SH-SY5Y (cell line): ENCODE measurements around the gene SCYGR1.

Experiments used
- GATA2 ChIP-seq: IDR thresholded peaks from 2 replicates; pipeline ENCODE4 v1.6.1; 2011; ENCODE audit warnings: mild to moderate bottlenecking, low read depth, low read length
- GATA3 ChIP-seq: IDR thresholded peaks from 2 replicates; pipeline ENCODE4 v1.6.1; 2011; ENCODE audit warnings: low read depth, mild to moderate bottlenecking, low read length, moderate library complexity

GRCh38 chr2:227413371-227413770 lies 25.6 kb upstream of the SCYGR1 start:
- no peak for TF ChIP-seq GATA2
- no peak for TF ChIP-seq GATA3
